Keratinocyte (primary cell): Measurements from ENCODE around the gene P3H1. TPM values are rescaled to one million over a fixed set of nuclear protein-coding genes. Genes with fewer than 3 reads are reported as not detected.
"Not testable (repeated sequence)": the region's sequence is repeated elsewhere in the genome, so short reads cannot be mapped to it uniquely, and the experiment has no call there.

Experiments
- DNase-seq: peaks from one replicate; pipeline ENCODE4 v3.0.0-alpha.2; 2011; ENCODE audit warnings: low read depth, missing footprints, low spot score
- FAIRE-seq: peaks from 2 replicates; lab custom pipeline; 2011; peaks lifted over from hg19 to GRCh38; lab: Jason Lieb, UNC
- H2AFZ ChIP-seq: 2 replicates; pipeline ENCODE4 v1.6.0; 2012; ENCODE audit warnings: low read length, control low read depth, inconsistent platforms; ENCODE audit not compliant: control insufficient read depth
- H3K27ac ChIP-seq: 2 replicates; pipeline ENCODE4 v1.5.1; 2011; ENCODE audit warnings: low read length; ENCODE audit not compliant: control insufficient read depth, insufficient read depth
- H3K27me3 ChIP-seq: 3 replicates; pipeline ENCODE4 v1.6.0; 2011; ENCODE audit warnings: low read length; ENCODE audit not compliant: control insufficient read depth, insufficient read depth; ENCODE audit errors: extremely low read depth
- H3K36me3 ChIP-seq, 2 experiments: 2 replicates in 1 of 2; 3 replicates in 1 of 2; pipeline ENCODE4 v1.5.1; 2011; ENCODE audit warnings: low read length in 2 of 2, mild to moderate bottlenecking in 1 of 2; ENCODE audit not compliant: control insufficient read depth in 2 of 2, insufficient read depth in 2 of 2; ENCODE audit errors: extremely low read depth in 1 of 2
- H3K4me1 ChIP-seq: 3 replicates; pipeline ENCODE4 v1.5.1; 2011; ENCODE audit warnings: low read length; ENCODE audit not compliant: control insufficient read depth, insufficient read depth; ENCODE audit errors: extremely low read depth
- H3K4me2 ChIP-seq: 3 replicates; pipeline ENCODE4 v1.6.0; 2011; ENCODE audit warnings: low read depth, low read length; ENCODE audit not compliant: control insufficient read depth, insufficient read depth; ENCODE audit errors: extremely low read depth
- H3K4me3 ChIP-seq, 3 experiments: fragments of 200-600 bp in 1 of 3; sonication (generic) in 1 of 3; 2 replicates in 2 of 3; 3 replicates in 1 of 3; pipeline ENCODE4 v1.5.1; 2011 to 2016; ENCODE audit warnings: low read length in 3 of 3, mild to moderate bottlenecking in 3 of 3, control low read depth in 2 of 3, inconsistent platforms in 1 of 3, low read depth in 1 of 3, mixed read lengths in 1 of 3, mixed run types in 1 of 3, moderate library complexity in 1 of 3; ENCODE audit not compliant: control insufficient read depth in 2 of 3, insufficient read depth in 2 of 3; ENCODE audit errors: extremely low read depth in 1 of 3
- H3K79me2 ChIP-seq: 2 replicates; pipeline ENCODE4 v1.6.0; 2012; ENCODE audit warnings: low read length; ENCODE audit not compliant: control insufficient read depth, insufficient read depth
- H3K9ac ChIP-seq: 3 replicates; pipeline ENCODE4 v1.6.0; 2011; ENCODE audit warnings: low read length; ENCODE audit not compliant: control insufficient read depth, insufficient read depth; ENCODE audit errors: extremely low read depth
- H3K9me1 ChIP-seq: 3 replicates; pipeline ENCODE4 v1.6.0; 2011; ENCODE audit warnings: low read length; ENCODE audit not compliant: control insufficient read depth, insufficient read depth; ENCODE audit errors: extremely low read depth
- H3K9me3 ChIP-seq: 2 replicates; pipeline ENCODE4 v1.5.1; 2012; ENCODE audit warnings: low read depth, low read length; ENCODE audit not compliant: control insufficient read depth
- H4K20me1 ChIP-seq: 3 replicates; pipeline ENCODE4 v1.6.0; 2011; ENCODE audit warnings: low read length; ENCODE audit not compliant: control insufficient read depth, insufficient read depth; ENCODE audit errors: extremely low read depth
- CTCF ChIP-seq, 3 experiments: IDR thresholded peaks in 1 of 3; conservative IDR thresholded peaks in 1 of 3; optimal IDR thresholded peaks in 1 of 3; 2 replicates in 2 of 3; 3 replicates in 1 of 3; pipeline versions ENCODE3 to v1.5.1; 2011; ENCODE audit warnings: low read length in 3 of 3, mild to moderate bottlenecking in 3 of 3, moderate library complexity in 2 of 3, control low read depth in 1 of 3, inconsistent platforms in 1 of 3; ENCODE audit not compliant: insufficient read depth in 2 of 3; ENCODE audit errors: extremely low read depth in 1 of 3
- EZH2 ChIP-seq: IDR thresholded peaks from one replicate; pipeline ENCODE4 v1.6.1; 2012; ENCODE audit warnings: inconsistent platforms, mild to moderate bottlenecking, low read length, moderate library complexity
- dilution Hi-C: fragments of 300-500 bp; cut with MboI; formaldehyde crosslinking; loops from one replicate; pipeline ENCODE4 v1.7.0; 2020; ENCODE audit warnings: low sequenced_read_pairs; ENCODE audit not compliant: extremely low pct_ligation_motif_present
- polyA plus RNA-seq, 5 experiments: library from polyadenylated mRNA; depleted of rRNA in 3 of 5; stranded (reverse) in 3 of 5; stranded (forward) in 1 of 5; unstranded in 1 of 5; fragments of >200 nt; gene quantifications; 1 replicate in 1 of 5; 2 replicates in 3 of 5; 3 replicates in 1 of 5; pipeline versions ENCODE4 v1.2.1 to v1.2.3, GENCODE V29; 2011 to 2012; ENCODE audit warnings: missing spikeins in 2 of 5, low read depth in 1 of 5, low replicate concordance in 1 of 5

Gene P3H1
- polyA plus RNA-seq, 1 donor (not counting 4 experiments of a cell fraction or from before 2014, with no cell fraction given) = 24.4 TPM

GRCh38 chr1:42713293-42713692 is 53.5 kb downstream of the P3H1 start:
- no peak overlapping the region for H3K9ac ChIP-seq
- no peaks in the 10 kb centered on the region for H3K9me3 ChIP-seq
- H3K27ac ChIP-seq = no peak overlapping the region
- dilution Hi-C loops = no loop called here
- H3K9me1 ChIP-seq = no peaks in the 10 kb centered on the region
- H3K4me2 ChIP-seq = no peak overlapping the region
- H4K20me1 ChIP-seq = peaks cover 5% of the 10 kb centered on the region
- FAIRE-seq = no peak
- TF ChIP-seq CTCF (optimal IDR thresholded peaks at IDR 0.05 in 1 of 3, IDR thresholded peaks at IDR 0.05 in 1 of 3, conservative IDR thresholded peaks at IDR 0.05 in 1 of 3; ENCODE audit: extremely low read depth in 1 of 3, insufficient read depth in 2 of 3, low read length in 3 of 3) = no peak
- TF ChIP-seq EZH2 = no peak
- no peak for DNase-seq
- no peaks in the 10 kb centered on the region for H3K4me1 ChIP-seq
- peaks cover 0 to 17% of the 10 kb centered on the region in 2 experiments for H3K36me3 ChIP-seq
- H3K4me3 ChIP-seq = no peak overlapping the region
- H3K79me2 ChIP-seq = peaks cover 12% of the 10 kb centered on the region
- no peak overlapping the region for H2AFZ ChIP-seq
- H3K27me3 ChIP-seq = no peaks in the 10 kb centered on the region

GRCh38 chr1:42712808-42713207 is 54.0 kb downstream of the P3H1 start:
- H3K27me3 ChIP-seq, H3K9me3 ChIP-seq, FAIRE-seq, H2AFZ ChIP-seq, DNase-seq, H3K27ac ChIP-seq, H4K20me1 ChIP-seq, H3K9me1 ChIP-seq, H3K4me1 ChIP-seq, dilution Hi-C loops, H3K4me2 ChIP-seq, H3K4me3 ChIP-seq, H3K9ac ChIP-seq: not testable (repeated sequence)
- Histone ChIP-seq H3K36me3 (peaks cover 0 to 15% of the 10 kb centered on the region in 2 experiments), H3K79me2 (peaks cover 16% of the 10 kb centered on the region)

GRCh38 chr1:42703888-42704464 is 62.9 kb downstream of the P3H1 start:
- Histone ChIP-seq H2AFZ (no peak overlapping the region), H3K9me3 (no peaks in the 10 kb centered on the region), H3K4me1 (no peaks in the 10 kb centered on the region), H4K20me1 (peaks cover 10% of the 10 kb centered on the region), H3K4me2 (no peak overlapping the region), H3K9ac (no peak overlapping the region), H3K79me2 (peaks cover 34% of the 10 kb centered on the region), H3K27me3 (no peaks in the 10 kb centered on the region), H3K4me3 (no peak overlapping the region), H3K36me3 (peaks cover 20 to 29% of the 10 kb centered on the region in 2 experiments), H3K27ac (no peak overlapping the region), H3K9me1 (peaks cover 3% of the 10 kb centered on the region)
- TF ChIP-seq EZH2 = no peak
- no peak for TF ChIP-seq CTCF (optimal IDR thresholded peaks at IDR 0.05 in 1 of 3, IDR thresholded peaks at IDR 0.05 in 1 of 3, conservative IDR thresholded peaks at IDR 0.05 in 1 of 3; ENCODE audit: extremely low read depth in 1 of 3, insufficient read depth in 2 of 3, low read length in 3 of 3)
- no peak for FAIRE-seq
- DNase-seq = no peak
- dilution Hi-C loops = no loop called here
